Measurements from ENCODE around the gene MOXD1.

The MOXD1 gene

GRCh38 chr6:132246632-132247270 lies 154.5 kb downstream of the MOXD1 start:
- Histone ChIP-seq H3K9ac (no peak overlapping the region), H3K79me2 (ENCODE audit: insufficient read depth, low read depth) (no peaks in the 10 kb centered on the region), H2AFZ (ENCODE audit: low read depth) (no peak overlapping the region), H3K4me3 (IDR thresholded peaks at IDR 0.05; ENCODE audit: insufficient read depth, low read depth, low read length) (no peak overlapping the region), H3K27ac (no peak overlapping the region), H3K36me3 (ENCODE audit: insufficient read depth) (no peaks in the 10 kb centered on the region), H3K4me1 (ENCODE audit: low read depth, poor library complexity, severe bottlenecking) (no peaks in the 10 kb centered on the region), H3K4me2 (no peak overlapping the region), H4K20me1 (ENCODE audit: insufficient read depth) (no peaks in the 10 kb centered on the region), H3K27me3 (ENCODE audit: insufficient read depth, low read depth) (no peaks in the 10 kb centered on the region)
- TF ChIP-seq, protein P1, sequence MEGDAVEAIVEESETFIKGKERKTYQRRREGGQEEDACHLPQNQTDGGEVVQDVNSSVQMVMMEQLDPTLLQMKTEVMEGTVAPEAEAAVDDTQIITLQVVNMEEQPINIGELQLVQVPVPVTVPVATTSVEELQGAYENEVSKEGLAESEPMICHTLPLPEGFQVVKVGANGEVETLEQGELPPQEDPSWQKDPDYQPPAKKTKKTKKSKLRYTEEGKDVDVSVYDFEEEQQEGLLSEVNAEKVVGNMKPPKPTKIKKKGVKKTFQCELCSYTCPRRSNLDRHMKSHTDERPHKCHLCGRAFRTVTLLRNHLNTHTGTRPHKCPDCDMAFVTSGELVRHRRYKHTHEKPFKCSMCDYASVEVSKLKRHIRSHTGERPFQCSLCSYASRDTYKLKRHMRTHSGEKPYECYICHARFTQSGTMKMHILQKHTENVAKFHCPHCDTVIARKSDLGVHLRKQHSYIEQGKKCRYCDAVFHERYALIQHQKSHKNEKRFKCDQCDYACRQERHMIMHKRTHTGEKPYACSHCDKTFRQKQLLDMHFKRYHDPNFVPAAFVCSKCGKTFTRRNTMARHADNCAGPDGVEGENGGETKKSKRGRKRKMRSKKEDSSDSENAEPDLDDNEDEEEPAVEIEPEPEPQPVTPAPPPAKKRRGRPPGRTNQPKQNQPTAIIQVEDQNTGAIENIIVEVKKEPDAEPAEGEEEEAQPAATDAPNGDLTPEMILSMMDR (conservative IDR thresholded peaks at IDR 0.05; ENCODE audit: low read depth, low read length) = no peak

DNA sequence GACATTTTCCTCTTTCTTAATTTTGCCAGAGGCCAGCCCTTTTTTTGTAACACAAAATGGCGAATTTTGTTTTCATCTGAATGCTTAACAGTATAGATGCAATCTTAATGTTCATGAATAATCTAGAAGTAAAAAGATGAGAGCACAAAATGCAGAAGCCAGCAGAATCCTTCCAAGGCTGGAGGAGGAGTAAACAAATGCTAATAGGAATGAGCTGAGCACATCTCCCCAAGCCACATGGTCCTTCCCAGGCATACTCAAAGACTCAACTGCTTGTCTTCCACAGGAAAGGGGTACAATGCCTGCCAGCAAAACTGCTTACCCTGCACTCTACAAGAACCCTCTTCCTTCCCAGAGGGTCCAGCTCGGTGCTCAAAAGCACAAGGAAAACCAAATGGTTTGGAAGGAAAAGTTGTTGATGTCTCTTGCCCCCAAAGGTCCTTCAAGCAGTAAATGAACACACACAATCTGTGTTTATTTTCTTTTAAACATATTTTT lies 155.1 kb downstream of the MOXD1 start:
- Histone ChIP-seq H3K4me3 (IDR thresholded peaks at IDR 0.05; ENCODE audit: insufficient read depth, low read depth, low read length) (no peak overlapping the region), H3K27ac (no peak overlapping the region), H3K4me2 (no peak overlapping the region), H2AFZ (ENCODE audit: low read depth) (no peak overlapping the region), H3K27me3 (ENCODE audit: insufficient read depth, low read depth) (no peaks in the 10 kb centered on the region), H3K4me1 (ENCODE audit: low read depth, poor library complexity, severe bottlenecking) (no peaks in the 10 kb centered on the region), H3K79me2 (ENCODE audit: insufficient read depth, low read depth) (no peaks in the 10 kb centered on the region), H4K20me1 (ENCODE audit: insufficient read depth) (no peaks in the 10 kb centered on the region), H3K9ac (no peak overlapping the region), H3K36me3 (ENCODE audit: insufficient read depth) (no peaks in the 10 kb centered on the region)
- TF ChIP-seq, protein P1 (conservative IDR thresholded peaks at IDR 0.05; ENCODE audit: low read depth, low read length) = no peak
